Brain microvascular endothelial cell (primary cell): ENCODE measurements around the gene C1orf35.
"Not testable (repeated sequence)": the region's sequence is repeated elsewhere in the genome, so short reads cannot be mapped to it uniquely, and the experiment has no call there.

ENCODE experiments used
- DNase-seq: peaks from one replicate; pipeline ENCODE4 v3.0.0-alpha.2; 2020
- H3K27ac ChIP-seq: fragments of 250-450 bp; sonication (Bioruptor Pico); 2 replicates; pipeline ENCODE4 v1.5.1; 2020; ENCODE audit warnings: mild to moderate bottlenecking, moderate library complexity
- H3K27me3 ChIP-seq: fragments of 250-450 bp; sonication (Bioruptor Pico); replicated peaks from 2 replicates; pipeline ENCODE4 v1.5.1; 2020; ENCODE audit warnings: mild to moderate bottlenecking
- H3K36me3 ChIP-seq: fragments of 250-450 bp; sonication (Bioruptor Pico); replicated peaks from 2 replicates; pipeline ENCODE4 v1.5.1; 2020; ENCODE audit warnings: mild to moderate bottlenecking
- H3K4me3 ChIP-seq: 2 replicates; pipeline ENCODE4 v1.5.1; 2011; ENCODE audit warnings: low read depth, mild to moderate bottlenecking, control low read depth, low read length, moderate library complexity
- in situ Hi-C: cut with HindIII; loops from 2 replicates; pipeline ENCODE4 v1.10.0; 2017; ENCODE audit warnings: low sequenced_read_pairs, low pct_ligation_motif_present
- TF ChIP-seq, protein P1 (sequence below): IDR thresholded peaks from 2 replicates; pipeline ENCODE4 v1.5.1; 2011; ENCODE audit warnings: low read depth, mild to moderate bottlenecking, moderate library complexity, low read length, control low read depth, inconsistent platforms; ENCODE audit errors: missing control alignments

The C1orf35 gene

GRCh38 chr1:228118040-228118439 lies 14.9 kb upstream of the C1orf35 start:
- TF ChIP-seq, protein P1, sequence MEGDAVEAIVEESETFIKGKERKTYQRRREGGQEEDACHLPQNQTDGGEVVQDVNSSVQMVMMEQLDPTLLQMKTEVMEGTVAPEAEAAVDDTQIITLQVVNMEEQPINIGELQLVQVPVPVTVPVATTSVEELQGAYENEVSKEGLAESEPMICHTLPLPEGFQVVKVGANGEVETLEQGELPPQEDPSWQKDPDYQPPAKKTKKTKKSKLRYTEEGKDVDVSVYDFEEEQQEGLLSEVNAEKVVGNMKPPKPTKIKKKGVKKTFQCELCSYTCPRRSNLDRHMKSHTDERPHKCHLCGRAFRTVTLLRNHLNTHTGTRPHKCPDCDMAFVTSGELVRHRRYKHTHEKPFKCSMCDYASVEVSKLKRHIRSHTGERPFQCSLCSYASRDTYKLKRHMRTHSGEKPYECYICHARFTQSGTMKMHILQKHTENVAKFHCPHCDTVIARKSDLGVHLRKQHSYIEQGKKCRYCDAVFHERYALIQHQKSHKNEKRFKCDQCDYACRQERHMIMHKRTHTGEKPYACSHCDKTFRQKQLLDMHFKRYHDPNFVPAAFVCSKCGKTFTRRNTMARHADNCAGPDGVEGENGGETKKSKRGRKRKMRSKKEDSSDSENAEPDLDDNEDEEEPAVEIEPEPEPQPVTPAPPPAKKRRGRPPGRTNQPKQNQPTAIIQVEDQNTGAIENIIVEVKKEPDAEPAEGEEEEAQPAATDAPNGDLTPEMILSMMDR: no peak
- H3K4me3 ChIP-seq: no peak overlapping the region
- no peak overlapping the region for H3K27ac ChIP-seq
- DNase-seq: no peak
- in situ Hi-C loops: no loop called here
- no peaks in the 10 kb centered on the region for H3K27me3 ChIP-seq
- H3K36me3 ChIP-seq: no peaks in the 10 kb centered on the region

- in situ Hi-C loops: no loop called here
- no peak for DNase-seq
- TF ChIP-seq, protein P1: no peak
- Histone ChIP-seq H3K4me3 (no peak overlapping the region), H3K27ac (no peak overlapping the region), H3K36me3 (no peaks in the 10 kb centered on the region), H3K27me3 (no peaks in the 10 kb centered on the region)
Observed at GRCh38 chr1:228117335-228117734, 14.2 kb upstream of the C1orf35 start.

GRCh38 chr1:228114827-228115226 lies 11.7 kb upstream of the C1orf35 start:
- DNase-seq: no peak
- TF ChIP-seq, protein P1: no peak
- H3K36me3 ChIP-seq: no peaks in the 10 kb centered on the region
- no peak overlapping the region for H3K4me3 ChIP-seq
- no peak overlapping the region for H3K27ac ChIP-seq
- in situ Hi-C loops: no loop called here
- no peaks in the 10 kb centered on the region for H3K27me3 ChIP-seq

DNA sequence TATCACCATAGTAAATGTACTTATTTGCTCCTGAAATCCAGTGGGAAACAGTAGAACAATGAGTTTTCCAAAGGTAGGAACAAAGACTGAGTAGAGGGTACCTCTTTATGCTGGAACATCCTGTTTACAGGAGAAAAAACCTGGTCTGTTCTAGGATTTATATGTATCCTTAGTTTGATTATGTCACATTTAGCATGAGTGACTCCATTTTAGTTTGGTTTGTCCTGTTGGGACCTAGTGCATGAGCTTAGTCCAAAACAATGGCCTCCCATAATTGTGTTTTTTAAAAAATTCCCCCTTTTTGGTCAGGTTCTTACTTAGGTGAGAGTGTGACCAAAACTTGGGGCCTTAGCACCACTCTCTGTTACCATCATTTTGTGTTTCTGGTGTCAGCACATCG lies 9.5 kb upstream of the C1orf35 start:
- no peak overlapping the region for H3K4me3 ChIP-seq
- no peaks in the 10 kb centered on the region for H3K36me3 ChIP-seq
- TF ChIP-seq, protein P1: no peak
- no peaks in the 10 kb centered on the region for H3K27me3 ChIP-seq
- in situ Hi-C loops: no loop called here
- DNase-seq: no peak
- no peak overlapping the region for H3K27ac ChIP-seq

DNA sequence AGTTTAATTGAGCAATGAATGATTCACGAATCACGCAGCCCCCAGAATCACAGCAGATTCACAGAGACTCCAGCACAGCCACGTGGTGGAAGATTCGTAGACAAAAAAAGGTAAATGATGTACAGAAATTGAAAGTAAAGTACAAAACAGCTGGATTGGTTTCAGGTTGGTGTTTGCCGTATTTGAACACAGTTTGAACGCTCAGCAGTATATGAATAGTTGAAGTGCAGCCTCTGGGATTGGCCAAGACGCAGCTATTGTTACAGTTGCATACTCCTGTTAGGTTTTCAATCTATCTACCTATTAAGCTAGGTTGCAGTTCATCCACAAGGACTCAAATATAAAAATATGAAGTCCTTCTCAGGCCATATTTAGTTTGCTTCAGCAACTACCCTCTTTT lies 9.0 kb upstream of the C1orf35 start:
- no peak overlapping the region for H3K27ac ChIP-seq
- H3K27me3 ChIP-seq: no peaks in the 10 kb centered on the region
- H3K4me3 ChIP-seq: no peak overlapping the region
- in situ Hi-C loops: no loop called here
- TF ChIP-seq, protein P1: no peak
- H3K36me3 ChIP-seq: no peaks in the 10 kb centered on the region
- DNase-seq: no peak

GRCh38 chr1:228111315-228111714 lies 8.2 kb upstream of the C1orf35 start:
- DNase-seq, H3K4me3 ChIP-seq, H3K27ac ChIP-seq, in situ Hi-C loops, H3K36me3 ChIP-seq, H3K27me3 ChIP-seq: not testable (repeated sequence)
